Pancreas (tissue), 10 donors: ENCODE results near the gene NDUFAF3. TPM values are rescaled to one million over a fixed set of nuclear protein-coding genes. Genes with fewer than 3 reads are reported as not detected.

Source experiments
- ATAC-seq, 4 donors: fragments of 200-7000 bp; cut with Tn5 transposase; one replicate each; pipeline versions ENCODE4 v1.8.0 to v1.9.1; 2020; ENCODE audit warnings: mild to moderate bottlenecking in 4 of 4, moderate library complexity in 4 of 4
- DNase-seq, 6 donors: peaks; one replicate each; pipeline ENCODE4 v3.0.0-alpha.2; 2020
- FAIRE-seq: peaks from 2 replicates; lab custom pipeline; 2012; peaks lifted over from hg19 to GRCh38; lab: Jason Lieb, UNC
- H3K27ac ChIP-seq, 4 donors: fragments of 200-600 bp; sonication (generic); 1 replicate in 3 of 4; 2 replicates in 1 of 4; pipeline versions ENCODE4 v1.5.0 to v1.8.0; 2020
- H3K27me3 ChIP-seq, 4 donors: fragments of 200-600 bp; one replicate each; pipeline ENCODE4 v1.8.0; 2021
- H3K36me3 ChIP-seq, 3 donors: fragments of 200-600 bp; sonication (generic) in 1 of 3; one replicate each; pipeline versions ENCODE4 v1.5.0 to v1.8.0; 2020 to 2021
- H3K4me1 ChIP-seq, 3 donors: fragments of 200-600 bp; one replicate each; pipeline ENCODE4 v1.8.0; 2021
- H3K4me3 ChIP-seq, 4 donors: fragments of 200-600 bp; sonication (generic) in 2 of 4; one replicate each; pipeline versions ENCODE4 v1.5.0 to v1.8.0; 2020 to 2021
- H3K9me3 ChIP-seq, 4 donors: fragments of 200-600 bp; one replicate each; pipeline ENCODE4 v1.8.0; 2021
- WGBS, 2 donors: extraction: QIAGEN DNeasy Blood & Tissue Kit; methylation state at CpG; one replicate each; pipeline ENCODE4 v1.1.7; 2013; 5-methylcytosine and 5-hydroxymethylcytosine counted together
- intact Hi-C, 3 donors: fragments of 100-400 bp; cut with DNase I; formaldehyde crosslinking; loops; one replicate each; pipeline versions ENCODE4 v1.11.1 to v1.14.2; 2022
- polyA plus RNA-seq, 2 donors: library from polyadenylated mRNA; stranded (reverse); fragments of 200-250 nt; gene quantifications; one replicate each; pipeline ENCODE4 v1.2.3, GENCODE V29; 2013
- total RNA-seq, 6 donors: library from RNA; stranded (reverse); fragmentation: NEBNext Ultra II Directional in 4 of 6; extraction: Animal tissue kit (Norgen Biotek cat#: 25700) in 4 of 6; gene quantifications; one replicate each; pipeline versions ENCODE4 v1.2.1 to v1.2.4, GENCODE V29; 2021 to 2023
- TF ChIP-seq, protein P1 (sequence below), 4 donors: fragments of 200-600 bp; sonication (generic) in 3 of 4; IDR thresholded peaks; one replicate each; pipeline versions ENCODE4 v1.5.0 to v1.8.0; 2021; ENCODE audit warnings: antibody characterized with exemption in 4 of 4
- donor health status: healthy with polysubstance abuse.
- donor health status: DM: no; HTN: no; CAD: no; lungs with moderate emphysema.
- donor health status: DM: no; HTN: no; CAD: no.
- donor health status: control.
- donor health status: control.
- donor health status: Bipolar disorder and iron deficiency.
- donor health status: DM: yes; HTN: yes; CAD: no.
- donor health status: DM: no; HTN: no; CAD: no.
- donor health status: DM: no; HTN: no; CAD: no.
- donor health status: DM: yes; HTN: yes; CAD: no.

The NDUFAF3 gene
- total and polyA plus RNA-seq, 8 donors, result 20.9 to 72.1 (median 33.4) TPM

DNA sequence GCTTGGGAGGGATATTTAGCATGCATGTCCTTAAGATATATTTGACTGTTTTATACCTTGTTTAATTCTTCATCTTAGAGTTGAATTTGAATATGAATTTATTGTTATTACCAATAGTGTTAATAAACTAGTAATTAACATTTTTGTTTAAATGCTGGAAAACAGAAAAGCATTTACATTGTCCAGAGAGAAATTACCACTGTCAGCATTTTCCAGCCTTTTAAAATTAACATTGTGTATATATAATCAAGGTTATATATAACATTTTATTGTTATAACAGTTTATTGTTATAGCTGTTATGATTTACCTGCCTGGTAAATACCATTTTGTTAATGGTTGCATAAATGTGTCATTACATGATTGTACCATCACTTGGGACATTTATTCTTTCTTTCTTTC lies 39.9 kb upstream of the NDUFAF3 start:
- FAIRE-seq (no peak), ATAC-seq (no peak), DNase-seq (no peak)
- H3K4me1 ChIP-seq, result no peaks in the 10 kb centered on the region
- peaks cover 0 to 50% (median 26%) of the 10 kb centered on the region in 3 donors for H3K36me3 ChIP-seq
- no peaks in the 10 kb centered on the region for H3K9me3 ChIP-seq
- intact Hi-C loops, result loop anchor here in 1 of 3 donors (10.0 kb wide), 1 partner anchor 463 kb away; no protein-coding TSS in a partner anchor
- H3K4me3 ChIP-seq, result no peak overlapping the region
- H3K27me3 ChIP-seq, result no peaks in the 10 kb centered on the region
- no peak overlapping the region for H3K27ac ChIP-seq
- TF ChIP-seq, protein P1, sequence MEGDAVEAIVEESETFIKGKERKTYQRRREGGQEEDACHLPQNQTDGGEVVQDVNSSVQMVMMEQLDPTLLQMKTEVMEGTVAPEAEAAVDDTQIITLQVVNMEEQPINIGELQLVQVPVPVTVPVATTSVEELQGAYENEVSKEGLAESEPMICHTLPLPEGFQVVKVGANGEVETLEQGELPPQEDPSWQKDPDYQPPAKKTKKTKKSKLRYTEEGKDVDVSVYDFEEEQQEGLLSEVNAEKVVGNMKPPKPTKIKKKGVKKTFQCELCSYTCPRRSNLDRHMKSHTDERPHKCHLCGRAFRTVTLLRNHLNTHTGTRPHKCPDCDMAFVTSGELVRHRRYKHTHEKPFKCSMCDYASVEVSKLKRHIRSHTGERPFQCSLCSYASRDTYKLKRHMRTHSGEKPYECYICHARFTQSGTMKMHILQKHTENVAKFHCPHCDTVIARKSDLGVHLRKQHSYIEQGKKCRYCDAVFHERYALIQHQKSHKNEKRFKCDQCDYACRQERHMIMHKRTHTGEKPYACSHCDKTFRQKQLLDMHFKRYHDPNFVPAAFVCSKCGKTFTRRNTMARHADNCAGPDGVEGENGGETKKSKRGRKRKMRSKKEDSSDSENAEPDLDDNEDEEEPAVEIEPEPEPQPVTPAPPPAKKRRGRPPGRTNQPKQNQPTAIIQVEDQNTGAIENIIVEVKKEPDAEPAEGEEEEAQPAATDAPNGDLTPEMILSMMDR (IDR thresholded peaks at IDR 0.05), result no peak

DNA sequence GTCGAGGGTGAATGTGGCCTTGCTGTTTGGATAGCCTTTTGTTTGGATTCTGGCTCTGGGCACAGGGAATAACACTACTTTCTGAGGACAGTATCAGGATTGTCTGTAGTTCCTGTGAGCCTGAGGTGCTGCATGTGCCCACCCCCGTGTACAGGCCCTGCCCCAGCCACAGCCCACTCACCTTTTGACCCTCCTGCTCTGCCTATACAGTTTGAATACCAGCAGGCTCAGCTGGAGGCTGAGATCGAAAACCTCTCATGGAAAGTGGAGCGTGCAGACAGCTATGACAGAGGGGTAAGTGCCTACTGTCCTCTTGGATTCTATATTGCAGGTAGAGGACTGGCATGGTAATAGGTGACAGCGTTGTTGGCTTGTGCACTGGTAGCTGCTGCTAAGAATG lies 39.2 kb upstream of the NDUFAF3 start:
- 76 to 82% methylated on average over 5 of the region's 5 CpGs for WGBS, 2 donors
- H3K36me3 ChIP-seq, result peaks cover 0 to 50% (median 26%) of the 10 kb centered on the region in 3 donors
- DNase-seq, result peak in 1 of 6 donors; percentile 14
- H3K4me3 ChIP-seq, result no peak overlapping the region
- H3K27me3 ChIP-seq, result no peaks in the 10 kb centered on the region
- H3K9me3 ChIP-seq, result no peaks in the 10 kb centered on the region
- no peak for FAIRE-seq
- no peak overlapping the region for H3K27ac ChIP-seq
- TF ChIP-seq, protein P1 (IDR thresholded peaks at IDR 0.05), result no peak
- no peak for ATAC-seq
- H3K4me1 ChIP-seq, result no peaks in the 10 kb centered on the region
- intact Hi-C loops, result loop anchor here in 1 of 3 donors (10.0 kb wide), 1 partner anchor 462 kb away; no protein-coding TSS in a partner anchor

DNA sequence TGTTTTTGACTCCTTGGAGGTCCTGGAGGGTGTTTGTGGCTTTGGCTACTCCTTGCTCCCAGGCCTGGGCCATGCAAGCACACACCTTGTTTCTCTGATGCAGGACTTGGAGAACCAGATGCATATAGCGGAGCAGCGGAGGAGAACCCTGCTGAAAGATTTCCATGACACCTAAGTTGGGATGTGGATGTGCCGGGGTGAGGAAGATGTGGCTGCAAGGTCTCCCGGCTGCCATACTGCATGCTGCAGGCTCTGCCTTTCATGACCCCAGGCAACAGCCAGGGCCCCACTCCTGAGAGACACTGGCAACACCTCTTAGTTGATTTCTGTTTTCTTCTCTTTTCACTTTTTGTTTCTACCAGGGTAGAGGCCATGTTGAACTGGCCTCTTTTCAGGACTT lies 38.8 kb upstream of the NDUFAF3 start:
- Histone ChIP-seq H3K27me3 (no peaks in the 10 kb centered on the region), H3K36me3 (peaks cover 0 to 50% (median 26%) of the 10 kb centered on the region in 3 donors), H3K9me3 (no peaks in the 10 kb centered on the region), H3K27ac (no peak overlapping the region), H3K4me3 (no peak overlapping the region), H3K4me1 (no peaks in the 10 kb centered on the region)
- TF ChIP-seq, protein P1 (IDR thresholded peaks at IDR 0.05), result no peak
- intact Hi-C loops, result loop anchor here in 1 of 3 donors (10.0 kb wide), 1 partner anchor 462 kb away; no protein-coding TSS in a partner anchor
- FAIRE-seq, result no peak
- ATAC-seq, result no peak
- WGBS, 2 donors, result 94% methylated on average over 4 of the region's 4 CpGs
- DNase-seq, result peak in 1 of 6 donors; percentile 23

DNA sequence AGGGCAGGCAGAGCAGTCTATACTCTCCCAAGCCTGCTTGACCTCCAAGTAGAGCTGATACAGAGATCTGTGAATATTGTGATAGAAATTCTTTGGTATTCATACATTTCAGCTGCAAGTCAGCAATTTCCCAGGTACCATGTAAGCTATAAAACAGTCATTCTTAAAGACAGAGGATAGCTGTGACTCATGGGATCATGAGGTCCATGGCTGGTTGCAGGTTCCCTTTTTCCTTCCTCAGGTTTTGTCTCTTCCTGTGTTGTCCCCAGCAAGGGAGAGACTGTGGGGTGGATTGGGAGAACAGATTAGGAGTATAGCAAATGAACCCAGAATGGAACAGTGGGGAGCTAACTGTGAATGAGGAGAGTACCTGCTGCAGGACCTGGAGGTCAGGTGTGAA lies 37.3 kb upstream of the NDUFAF3 start:
- Histone ChIP-seq H3K4me3 (no peak overlapping the region), H3K4me1 (peaks cover 5 to 7% (median 6%) of the 10 kb centered on the region in 3 donors), H3K27me3 (no peaks in the 10 kb centered on the region), H3K9me3 (no peaks in the 10 kb centered on the region), H3K27ac (no peak overlapping the region), H3K36me3 (peaks cover 0 to 38% (median 20%) of the 10 kb centered on the region in 3 donors)
- DNase-seq (no peak), ATAC-seq (no peak), FAIRE-seq (no peak)
- intact Hi-C loops, result loop anchor here in 1 of 3 donors (10.0 kb wide), 1 partner anchor 460 kb away; no protein-coding TSS in a partner anchor
- TF ChIP-seq, protein P1 (IDR thresholded peaks at IDR 0.05), result no peak

DNA sequence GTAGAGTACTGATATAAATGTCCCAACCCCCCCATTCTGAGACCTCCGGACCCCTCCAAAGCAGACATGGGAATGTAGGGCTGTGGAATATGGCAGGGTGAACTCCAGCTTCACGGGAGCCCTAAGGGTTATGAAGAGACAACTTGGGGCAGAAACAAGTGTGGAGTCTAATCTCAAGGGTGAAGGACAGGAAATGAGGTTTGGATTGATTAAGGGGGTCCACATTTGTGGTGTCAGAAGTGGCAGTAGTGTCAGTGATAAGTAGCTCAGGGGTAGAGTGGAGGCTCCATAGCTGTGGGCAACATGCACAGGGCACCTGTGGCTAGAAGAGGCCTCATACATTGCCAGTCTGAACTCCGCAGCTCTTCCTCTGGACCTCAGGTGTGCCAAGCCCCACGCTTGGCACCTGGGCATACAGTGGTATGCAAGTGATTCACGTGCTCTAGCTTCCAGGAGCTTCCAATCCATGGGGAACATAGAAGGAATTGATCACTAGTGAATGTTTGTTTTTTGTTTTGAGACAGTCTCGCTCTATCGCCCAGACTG lies 36.0 kb upstream of the NDUFAF3 start:
- ATAC-seq, result no peak
- Histone ChIP-seq H3K9me3 (no peaks in the 10 kb centered on the region), H3K27me3 (no peaks in the 10 kb centered on the region), H3K27ac (no peak overlapping the region), H3K4me1 (peaks cover 5 to 7% (median 6%) of the 10 kb centered on the region in 3 donors), H3K36me3 (peaks cover 0 to 26% (median 9%) of the 10 kb centered on the region in 3 donors), H3K4me3 (no peak overlapping the region)
- FAIRE-seq, result no peak
- WGBS, 2 donors, result 85 to 92% methylated on average over 7 of the region's 7 CpGs
- intact Hi-C loops, result loop anchor here in 1 of 3 donors (10.0 kb wide), 1 partner anchor 459 kb away; no protein-coding TSS in a partner anchor
- peak in 1 of 6 donors; percentile 18 for DNase-seq
- TF ChIP-seq, protein P1 (IDR thresholded peaks at IDR 0.05), result no peak
